GM21447 (cell line): ENCODE data around the gene GPC6.

ENCODE experiments used
- ATAC-seq: cut with Tn5 transposase; IDR thresholded peaks from one replicate; pipeline ENCODE4 v1.9.1; 2021; ENCODE audit not compliant: unreplicated experiment

Gene GPC6

DNA sequence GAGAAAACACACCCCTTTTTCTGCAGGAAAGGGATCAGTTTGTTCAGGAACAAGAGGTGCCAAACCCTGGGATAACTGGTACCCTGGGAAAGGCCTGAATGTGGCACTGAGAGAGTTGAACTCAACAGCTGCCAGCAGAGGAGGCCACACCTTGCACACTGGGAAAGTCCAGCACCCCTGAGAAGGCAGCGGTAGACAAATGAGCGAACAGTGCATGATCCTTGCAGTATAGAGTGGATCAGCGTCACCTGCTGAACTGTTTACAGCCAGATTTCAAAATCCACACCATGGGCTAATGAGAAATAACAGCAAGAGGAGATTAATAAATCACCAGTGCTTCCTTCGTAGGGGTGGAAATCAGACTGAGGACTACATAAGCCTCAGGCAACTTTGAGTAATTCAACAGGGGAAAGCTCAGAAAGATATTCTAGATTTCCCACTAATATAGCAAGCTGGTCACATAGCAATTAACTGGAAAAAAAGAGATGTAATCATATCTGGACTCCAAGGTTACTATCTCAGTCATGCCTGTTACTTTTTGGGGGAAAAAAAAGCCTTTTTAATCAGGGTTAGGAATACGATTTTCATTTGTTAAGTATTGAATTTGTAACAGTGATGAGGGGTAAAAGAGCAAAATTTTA is 1200.8 kb downstream of the GPC6 start:
- ATAC-seq = no peak

DNA sequence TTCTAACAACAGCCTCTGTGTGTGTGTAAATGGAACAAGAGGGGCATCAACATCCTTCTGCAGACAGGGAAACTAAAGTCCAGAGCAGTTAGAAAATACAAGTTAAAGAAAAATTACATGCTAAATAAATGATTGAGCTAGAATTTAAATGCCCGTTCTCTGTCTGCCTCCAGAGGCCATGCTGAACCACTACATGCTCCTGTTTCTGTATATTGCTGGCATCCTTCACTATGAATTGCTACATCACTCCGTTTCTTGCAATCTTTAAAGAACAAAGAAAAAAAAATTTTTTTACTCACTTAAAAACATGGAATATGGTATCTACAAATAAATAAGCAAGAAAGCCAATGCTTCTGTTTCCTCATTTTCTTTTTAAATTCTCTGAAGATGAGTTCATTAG is 1205.0 kb downstream of the GPC6 start:
- no peak for ATAC-seq

DNA sequence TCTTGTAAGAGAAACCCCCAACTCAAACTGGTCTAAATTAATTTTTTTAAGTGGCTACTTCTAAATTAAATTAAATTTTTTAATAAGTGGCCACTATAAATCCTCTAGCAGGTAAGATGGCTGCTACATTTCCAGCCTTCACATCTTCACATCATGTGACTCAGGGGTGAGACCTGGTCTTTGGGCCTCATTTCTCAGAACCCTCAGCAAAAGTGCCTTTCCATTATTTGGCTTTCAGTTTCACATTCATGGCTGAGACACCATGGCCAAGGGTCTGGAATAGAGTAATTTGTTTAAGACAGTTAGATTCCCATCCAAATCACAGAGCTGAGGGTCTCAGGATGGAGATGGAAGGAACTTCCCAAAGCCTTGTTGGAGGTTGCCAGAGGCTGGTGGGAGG is 1205.4 kb downstream of the GPC6 start:
- no peak for ATAC-seq

DNA sequence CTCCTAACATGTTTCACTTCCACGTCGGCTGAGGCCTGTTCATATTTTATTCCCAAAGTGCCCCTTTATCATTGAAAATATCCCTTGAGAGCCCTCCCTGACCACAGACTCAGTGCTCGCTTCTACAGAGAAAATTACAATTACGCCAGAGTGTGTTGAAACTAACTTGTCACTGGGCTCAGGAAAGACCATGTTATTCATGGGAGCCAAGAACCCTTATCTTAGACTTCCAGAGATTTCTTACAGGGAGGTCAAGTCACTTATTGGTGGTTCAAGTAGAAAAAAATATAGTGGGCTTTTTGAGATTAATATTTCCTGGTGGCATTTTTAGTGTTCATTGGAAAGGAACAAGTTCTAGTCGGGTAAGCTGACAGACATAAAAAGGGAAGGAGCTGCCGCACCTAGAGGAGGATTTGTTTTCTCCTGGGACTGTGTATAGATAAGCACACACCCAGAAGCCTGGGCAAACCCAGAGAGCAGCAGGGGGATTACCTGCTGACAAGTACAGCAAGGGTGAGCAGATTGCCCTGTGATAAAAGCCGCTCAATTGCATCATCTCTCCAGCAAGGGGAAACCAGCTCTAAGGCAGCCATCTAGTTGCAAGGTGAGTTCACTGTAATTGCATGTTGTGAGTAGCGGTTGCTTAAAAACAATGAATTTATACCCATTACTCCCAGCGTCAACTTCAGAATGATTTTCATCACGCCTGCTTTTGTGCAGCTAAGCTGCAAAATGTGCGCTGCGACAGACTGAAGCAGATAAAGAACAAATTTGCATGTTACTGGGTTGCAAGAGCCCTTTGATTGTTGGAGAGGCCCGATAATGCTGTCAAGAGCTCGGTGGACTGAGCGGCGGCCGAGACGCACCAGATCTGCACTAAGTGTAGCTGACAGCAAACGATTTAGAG is 1206.7 kb downstream of the GPC6 start:
- peak; percentile 65 for ATAC-seq

DNA sequence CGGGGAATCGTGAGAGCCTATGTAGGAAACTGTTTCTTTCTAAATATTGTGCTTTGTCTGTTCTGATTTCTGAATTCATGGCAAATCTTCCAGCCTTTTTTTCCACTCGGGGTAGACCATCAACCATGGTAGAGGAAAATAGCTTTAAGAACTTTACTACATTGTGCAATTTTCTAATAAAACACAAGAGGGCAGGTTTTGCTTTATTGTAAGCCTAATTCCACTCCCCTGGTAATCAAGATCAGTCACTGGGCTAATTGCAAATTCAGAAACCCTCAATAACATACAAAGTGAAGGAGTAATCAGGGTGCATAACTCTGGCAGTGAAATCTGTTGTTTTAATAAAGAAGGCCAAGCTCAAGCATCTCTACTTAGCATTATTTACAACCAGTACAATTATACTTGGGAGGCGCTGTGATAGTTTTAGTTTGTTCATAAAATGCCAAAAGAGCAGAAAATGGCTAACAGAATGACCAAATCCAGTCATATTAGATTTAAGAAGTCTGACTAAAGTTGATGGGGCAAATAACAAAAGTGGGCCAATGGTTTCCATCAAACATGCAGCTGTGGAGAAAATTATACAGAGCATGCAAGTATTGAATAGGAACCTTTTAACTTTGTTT is 1209.1 kb downstream of the GPC6 start:
- no peak for ATAC-seq

DNA sequence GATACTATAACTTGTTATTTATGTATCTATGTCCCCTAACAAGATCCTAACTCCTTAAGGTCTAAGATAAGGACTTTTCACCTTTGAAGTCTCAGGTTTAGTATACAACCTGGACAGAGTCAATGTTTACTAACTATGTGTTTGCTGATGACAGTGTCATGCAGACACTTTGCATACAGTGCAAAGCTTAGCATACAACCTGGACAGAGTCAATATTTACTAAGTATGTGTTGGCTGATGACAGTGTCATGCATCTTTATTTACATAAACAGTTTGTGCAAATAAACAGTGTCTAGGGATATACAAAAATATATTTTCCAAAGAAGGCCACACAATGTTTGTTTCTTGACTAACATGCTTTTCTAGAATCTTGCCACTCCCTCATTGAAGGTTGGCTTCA is 1218.2 kb downstream of the GPC6 start:
- ATAC-seq = no peak

DNA sequence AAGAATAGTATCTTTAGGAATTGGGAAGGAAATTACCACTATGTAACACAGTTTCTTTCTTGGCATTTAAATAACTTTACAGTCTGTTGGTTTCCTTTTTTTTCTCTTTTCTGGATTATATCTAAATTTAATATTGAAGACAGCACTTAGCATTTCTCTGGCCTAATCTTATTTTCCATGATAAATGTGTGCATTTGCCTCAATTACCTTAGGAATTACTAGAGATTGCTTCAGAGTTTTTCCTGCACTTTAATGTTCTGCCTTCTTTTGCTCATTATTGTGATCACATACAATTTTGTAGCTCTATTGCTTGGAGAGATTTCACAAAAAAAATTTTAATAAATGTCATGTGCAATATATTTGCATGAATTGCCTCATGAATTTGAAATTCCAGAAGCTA is 1227.7 kb downstream of the GPC6 start:
- no peak for ATAC-seq

DNA sequence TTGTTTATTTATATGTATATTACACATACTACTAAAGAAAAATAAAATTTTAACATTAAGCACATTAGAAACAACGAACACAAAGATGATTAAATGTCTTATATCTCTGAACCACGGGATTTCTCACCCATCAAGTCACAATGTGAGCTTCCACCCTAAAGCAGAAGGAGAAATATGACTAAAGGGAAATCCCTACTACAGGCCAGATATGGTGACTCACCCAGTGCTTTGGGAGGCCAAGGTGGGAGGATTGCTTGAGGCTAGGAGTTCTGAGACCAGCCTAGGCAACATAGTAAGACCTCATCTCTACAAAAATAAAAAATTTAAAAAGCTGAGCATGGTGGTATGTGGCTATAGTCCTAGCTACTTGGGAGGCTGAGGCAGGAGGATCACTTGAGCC is 1228.3 kb downstream of the GPC6 start:
- ATAC-seq = no peak

DNA sequence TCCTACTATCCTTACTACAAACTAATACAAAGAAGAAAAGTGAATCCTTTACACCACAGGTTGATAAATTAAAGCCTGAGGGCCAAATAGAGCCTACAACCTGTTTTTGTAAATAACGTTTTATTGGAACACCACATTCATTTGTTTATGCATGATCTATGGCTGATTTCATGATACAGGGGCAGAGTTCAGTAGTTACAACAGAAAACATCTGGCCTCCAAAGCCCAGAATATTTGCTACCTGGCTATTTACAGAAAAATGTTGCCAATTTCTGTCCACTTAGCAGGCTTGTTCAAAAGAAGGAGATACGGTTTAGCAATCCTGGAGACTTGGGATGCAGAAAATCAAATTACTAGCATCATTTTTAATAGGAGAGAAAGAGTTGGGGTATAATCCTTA is 1228.8 kb downstream of the GPC6 start:
- ATAC-seq = no peak
